SW480 (cell line): ENCODE measurements around the gene UBA5.

Source experiments
- DNase-seq: peaks from one replicate; pipeline ENCODE4 v3.0.0-alpha.2; 2016; ENCODE audit warnings: low spot score

UBA5 gene

DNA sequence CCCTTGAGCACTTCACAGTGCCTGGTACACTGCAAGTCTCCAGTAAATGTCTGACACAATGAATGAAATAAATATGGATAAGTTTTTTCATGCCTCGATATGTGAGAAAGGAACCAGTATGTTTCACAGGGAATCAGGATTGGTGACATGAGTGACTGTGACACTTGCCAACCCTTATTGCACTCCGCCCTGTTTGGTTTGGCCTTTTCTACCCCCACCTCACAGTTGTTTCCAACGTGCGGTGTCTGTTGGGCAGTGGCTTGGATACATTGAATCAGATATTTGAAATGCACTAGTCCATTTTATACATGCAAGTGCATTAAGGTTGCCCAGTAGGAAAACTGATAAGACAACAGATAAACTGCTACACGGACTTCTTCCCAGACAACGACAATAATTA lies 60.1 kb downstream of the UBA5 start:
- no peak for DNase-seq

DNA sequence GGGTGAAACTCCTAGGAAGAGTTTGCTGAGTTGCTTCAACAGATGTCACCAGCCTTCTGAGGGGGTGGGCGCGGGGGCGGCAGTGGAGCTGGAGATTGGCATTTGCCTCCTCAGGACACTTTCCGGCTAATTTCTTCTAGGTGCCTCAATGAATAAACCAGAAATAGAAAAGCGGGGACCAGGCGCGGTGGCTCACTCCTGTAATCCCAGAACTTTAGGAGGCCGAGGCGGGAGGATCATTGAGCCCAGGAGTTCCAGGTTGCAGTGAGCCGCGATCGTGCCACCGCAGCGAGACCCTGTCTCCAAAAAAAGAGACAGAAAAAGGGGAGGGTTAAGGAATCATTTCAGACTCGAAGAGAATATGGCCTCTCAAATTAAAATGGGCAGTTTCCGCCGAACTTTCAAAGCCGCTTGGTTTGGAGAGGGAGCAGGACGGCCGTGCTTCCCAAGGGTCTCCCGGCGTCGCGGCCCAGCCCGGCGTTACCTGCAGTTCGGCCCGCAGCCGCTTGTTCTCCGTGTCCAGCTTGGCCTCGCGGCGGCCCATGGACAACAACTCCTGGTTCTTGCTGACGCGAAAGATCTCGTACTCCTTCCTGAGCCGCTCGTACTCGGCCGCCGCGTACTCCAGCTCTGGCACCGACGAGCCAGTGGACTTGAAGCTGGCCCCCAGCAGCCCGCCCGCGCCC lies 61.5 kb downstream of the UBA5 start:
- DNase-seq, result peak; percentile 71

DNA sequence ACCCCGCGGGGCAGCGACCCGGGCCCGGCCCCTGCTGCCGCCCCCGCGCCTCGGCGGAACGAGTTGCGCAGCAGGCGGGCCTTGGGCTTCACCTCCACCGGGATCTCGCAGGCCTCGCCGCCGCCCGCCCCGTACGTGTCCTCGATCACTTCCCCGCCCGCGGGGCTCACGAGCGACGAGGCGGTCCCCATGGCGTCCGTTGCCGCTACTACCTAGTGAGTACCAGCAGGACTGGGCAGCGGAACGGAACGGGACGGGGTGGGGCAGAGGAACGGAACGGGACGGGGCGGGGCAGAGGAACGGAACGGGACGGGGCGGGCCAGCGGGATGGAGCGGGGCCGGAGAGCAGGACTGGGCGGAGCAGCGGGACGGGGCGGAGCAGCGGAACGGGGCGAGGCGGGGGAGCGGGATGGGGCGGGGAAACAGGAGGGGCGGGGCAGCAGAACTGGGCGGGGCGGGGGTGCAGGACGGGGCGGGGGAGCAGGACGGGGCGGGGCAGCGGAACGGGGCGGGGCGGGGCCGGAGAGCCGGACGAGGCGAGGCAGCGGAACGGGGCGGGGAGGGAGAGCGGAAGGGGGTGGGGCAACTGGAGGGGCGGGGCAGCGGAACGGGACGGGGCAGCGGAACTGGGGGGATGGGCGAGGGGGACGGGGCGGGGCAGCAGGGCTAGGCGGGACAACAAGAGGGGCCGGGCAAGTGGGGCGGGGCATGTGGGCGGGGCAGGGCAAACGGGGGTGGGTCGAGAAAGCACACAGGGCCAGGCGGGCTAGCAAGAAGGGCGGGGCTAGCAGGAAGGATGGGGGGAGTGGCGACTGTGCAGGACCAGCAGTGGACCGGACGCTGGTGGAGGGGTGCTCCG lies 62.3 kb downstream of the UBA5 start, which contains the start of gene NPHP3:
NPHP3 (minus strand) TSS at position 245 of the 859 bp plus-strand sequence; CDS start at position 191, 54 bp downstream.
- DNase-seq, result peak; percentile 95

- no peak for DNase-seq
Measured at GRCh38 chr3:132723024-132723950, 63.2 kb downstream of the UBA5 start.

GRCh38 chr3:132726341-132726823 lies 66.3 kb downstream of the UBA5 start:
- peak; percentile 55 for DNase-seq
